Measurements from ENCODE around the gene TYW1. TPM values are rescaled to one million over a fixed set of nuclear protein-coding genes. Genes with fewer than 3 reads are reported as not detected.
"Not testable (repeated sequence)": the region's sequence is repeated elsewhere in the genome, so short reads cannot be mapped to it uniquely, and the experiment has no call there.

TYW1 gene
- polyA plus RNA-seq, 3 donors, result 23.5 to 25.0 (median 24.7) TPM

DNA sequence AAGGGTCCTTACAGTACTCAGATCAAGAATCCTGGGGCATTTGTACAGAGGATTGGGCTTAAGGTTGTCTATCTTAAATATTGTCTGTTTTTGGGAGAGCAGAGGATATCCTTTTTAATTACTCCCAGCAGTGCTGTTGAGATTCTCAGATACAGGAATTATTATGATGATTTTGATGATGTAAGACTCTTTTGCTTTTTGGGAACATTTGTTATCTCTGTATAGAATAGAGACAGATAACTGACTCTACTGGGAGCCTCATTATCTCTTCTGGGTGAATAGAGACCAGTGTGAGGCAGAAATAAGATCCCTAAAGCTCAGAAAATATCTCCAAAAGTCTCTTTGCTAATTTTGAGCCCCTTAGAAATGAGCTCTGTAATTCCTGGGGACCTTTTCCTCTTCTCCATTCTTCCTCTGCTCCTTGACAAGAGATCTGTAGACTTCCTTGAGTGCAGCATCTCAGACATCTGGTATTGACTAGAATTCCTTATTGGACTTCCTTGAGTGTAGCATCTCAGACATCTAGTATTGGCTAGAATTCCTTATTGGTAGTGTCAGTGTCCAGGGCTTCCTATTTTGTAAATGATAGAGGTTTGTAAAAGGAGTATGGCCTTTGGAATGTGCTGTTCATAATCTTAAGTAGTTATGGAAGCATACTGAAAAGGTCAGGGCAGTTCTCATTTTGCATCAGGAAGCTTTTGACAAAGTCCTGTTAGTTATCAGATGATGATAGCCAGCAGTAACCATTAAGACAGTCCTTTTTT lies 118.0 kb downstream of the TYW1 start:
- DNase-seq (ENCODE audit: low read depth in 3 of 3, low spot score in 2 of 3), result not testable (repeated sequence)

DNA sequence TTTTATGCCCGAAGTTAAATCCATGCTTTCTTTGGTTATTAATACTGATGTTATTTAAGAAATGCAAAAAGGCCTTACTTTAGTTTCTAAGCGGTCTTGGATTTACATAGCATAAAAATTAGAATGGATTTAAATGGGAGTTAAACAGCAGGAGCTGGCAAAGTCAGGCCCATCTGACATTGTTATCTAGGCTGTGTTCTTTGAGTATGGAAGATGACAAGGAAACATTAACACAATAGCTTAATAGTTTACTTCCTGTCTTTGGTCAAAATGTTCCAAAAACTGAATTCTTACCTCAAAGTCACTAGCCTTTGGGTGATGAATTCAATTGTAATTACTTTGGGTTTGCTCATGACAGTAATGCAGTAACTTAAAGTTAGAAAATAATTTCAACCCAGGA lies 123.9 kb downstream of the TYW1 start:
- not testable (repeated sequence) for DNase-seq (ENCODE audit: low read depth in 3 of 3, low spot score in 2 of 3)

DNA sequence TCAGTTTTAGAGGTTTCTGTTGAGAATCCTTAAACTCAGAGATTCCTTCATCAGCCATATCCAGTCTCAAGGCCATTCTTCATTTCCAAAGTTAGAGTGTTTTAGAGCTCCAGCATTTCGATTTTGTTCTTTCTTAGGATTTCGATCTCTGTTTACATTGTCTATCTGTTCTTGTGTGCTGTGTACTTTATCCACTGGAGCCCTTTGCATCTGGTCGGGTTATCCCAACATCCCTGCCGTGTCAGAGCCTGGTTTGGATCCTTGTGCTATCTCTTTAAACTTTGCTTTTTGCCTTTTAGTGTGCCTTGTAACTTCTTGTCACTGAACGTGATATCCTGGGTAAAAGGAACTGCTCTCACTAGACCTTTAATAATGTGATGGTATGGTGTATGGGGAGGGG lies 131.6 kb downstream of the TYW1 start:
- DNase-seq (ENCODE audit: low read depth in 3 of 3, low spot score in 2 of 3), result not testable (repeated sequence)

DNA sequence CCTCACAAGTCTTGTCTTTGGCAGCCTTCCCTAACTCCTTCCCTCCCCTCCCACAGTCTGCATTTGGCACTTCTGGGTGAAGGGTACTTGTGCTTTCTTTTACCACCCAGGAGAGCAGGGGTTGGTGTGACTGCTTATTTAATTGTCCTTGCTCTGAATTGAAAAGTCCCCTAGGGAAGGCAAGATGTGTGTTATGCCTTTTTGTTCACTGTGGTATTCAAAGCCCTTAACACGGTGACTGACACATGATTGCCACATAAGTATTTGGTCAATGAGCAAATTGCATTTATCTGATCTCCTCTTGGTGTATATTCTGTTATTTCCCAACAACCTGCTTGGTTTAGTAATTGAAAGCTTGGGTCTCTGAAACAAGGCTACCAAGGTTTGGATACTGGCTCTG lies 134.1 kb downstream of the TYW1 start:
- not testable (repeated sequence) for DNase-seq (ENCODE audit: low read depth in 3 of 3, low spot score in 2 of 3)

DNA sequence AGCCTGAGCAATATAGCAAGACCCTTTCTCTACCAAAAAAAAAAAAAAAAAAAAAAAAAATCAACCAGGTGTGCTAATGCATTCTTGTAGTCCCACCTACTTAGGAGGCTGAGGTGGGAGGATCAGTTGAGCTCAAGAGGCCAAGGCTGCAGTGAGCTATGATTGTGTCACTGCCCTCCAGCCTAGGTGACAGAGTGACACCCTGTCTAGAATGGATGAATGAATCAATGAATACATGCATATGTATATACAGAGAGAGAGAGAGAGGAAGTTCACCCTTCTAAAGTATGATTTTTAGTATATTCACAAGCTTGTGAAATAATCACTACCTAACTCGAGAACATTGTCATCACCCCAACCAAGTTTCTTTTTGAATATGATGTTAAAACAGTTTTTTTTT lies 138.3 kb downstream of the TYW1 start:
- not testable (repeated sequence) for DNase-seq (ENCODE audit: low read depth in 3 of 3, low spot score in 2 of 3)

DNA sequence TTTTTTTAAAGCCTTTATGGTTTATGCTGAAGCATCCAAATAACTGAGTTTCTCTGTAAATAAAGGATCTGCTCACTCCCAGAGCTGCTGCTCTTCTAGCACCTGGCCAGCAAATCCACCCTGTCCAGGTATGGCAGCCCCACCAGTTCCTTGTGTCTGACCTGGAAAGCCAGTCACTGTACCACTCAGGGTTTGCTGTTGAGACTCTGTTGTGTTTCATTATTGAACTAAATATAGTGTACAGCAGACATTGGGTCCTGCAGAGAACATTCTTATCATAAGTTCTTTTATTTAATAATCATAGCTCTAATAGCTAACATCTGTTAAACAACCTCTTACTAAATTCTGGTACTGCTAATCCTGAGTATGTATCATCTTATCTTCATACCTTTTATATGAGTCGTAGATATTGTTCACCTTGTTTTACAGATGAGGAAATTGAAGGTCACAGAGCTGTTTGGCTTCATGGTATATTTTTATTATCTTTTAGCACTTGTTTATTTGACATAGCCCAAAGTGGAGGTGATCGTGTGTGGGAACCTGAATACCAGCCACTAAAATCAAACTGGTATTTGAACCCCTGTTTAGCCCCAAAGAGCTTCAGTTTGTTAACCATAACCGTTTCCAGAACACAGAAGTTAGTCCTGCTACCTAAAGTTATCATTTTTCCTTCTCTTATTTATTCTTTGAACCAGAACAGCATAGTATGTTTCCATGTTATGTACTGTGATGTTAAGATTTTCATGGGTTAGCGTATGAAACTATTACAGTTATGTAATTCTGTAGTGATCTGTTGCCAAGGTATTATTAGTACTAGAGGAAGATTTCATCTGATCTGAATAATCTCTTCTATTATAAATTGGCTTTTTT lies 139.2 kb downstream of the TYW1 start:
- DNase-seq (ENCODE audit: low read depth in 3 of 3, low spot score in 2 of 3), result not testable (repeated sequence)

DNA sequence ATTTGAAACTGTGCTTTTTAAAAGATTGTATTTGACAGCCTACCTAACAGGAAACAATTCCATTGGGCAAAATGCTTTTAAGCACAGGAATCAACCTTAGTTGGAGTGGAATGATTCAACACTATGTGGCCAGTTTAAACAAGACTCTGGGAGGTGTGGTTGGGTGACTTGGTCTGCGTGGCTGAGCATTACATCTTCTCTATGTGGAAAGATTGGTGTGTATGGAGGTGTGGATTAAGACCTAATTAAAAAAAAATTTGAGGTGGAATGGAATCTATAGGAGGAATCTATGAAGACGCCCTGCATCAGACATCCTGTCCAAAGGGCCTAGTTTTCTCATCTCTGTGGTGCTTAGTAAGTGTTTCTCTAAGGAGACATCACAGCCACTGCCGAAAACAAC lies 140.9 kb downstream of the TYW1 start:
- not testable (repeated sequence) for DNase-seq (ENCODE audit: low read depth in 3 of 3, low spot score in 2 of 3)

DNA sequence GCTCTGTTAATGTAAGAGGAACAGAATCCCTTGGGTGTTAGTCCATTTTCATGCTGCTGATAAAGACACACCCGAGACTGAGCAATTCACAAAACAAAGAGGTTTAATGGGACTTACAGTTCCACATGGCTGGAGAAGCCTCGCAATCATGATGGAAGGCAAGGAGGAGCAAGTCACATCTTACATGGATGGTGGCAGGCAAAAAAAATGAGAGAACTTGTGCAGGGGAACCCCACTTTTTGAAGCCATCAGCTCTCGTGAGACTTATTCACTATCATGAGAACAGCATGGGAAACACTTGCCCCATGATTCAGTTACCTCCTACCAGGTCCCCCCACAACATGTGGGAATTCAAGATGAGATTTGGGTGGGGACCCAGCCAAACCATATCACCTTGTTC lies 143.2 kb downstream of the TYW1 start:
- DNase-seq (ENCODE audit: low read depth in 3 of 3, low spot score in 2 of 3), result not testable (repeated sequence)

DNA sequence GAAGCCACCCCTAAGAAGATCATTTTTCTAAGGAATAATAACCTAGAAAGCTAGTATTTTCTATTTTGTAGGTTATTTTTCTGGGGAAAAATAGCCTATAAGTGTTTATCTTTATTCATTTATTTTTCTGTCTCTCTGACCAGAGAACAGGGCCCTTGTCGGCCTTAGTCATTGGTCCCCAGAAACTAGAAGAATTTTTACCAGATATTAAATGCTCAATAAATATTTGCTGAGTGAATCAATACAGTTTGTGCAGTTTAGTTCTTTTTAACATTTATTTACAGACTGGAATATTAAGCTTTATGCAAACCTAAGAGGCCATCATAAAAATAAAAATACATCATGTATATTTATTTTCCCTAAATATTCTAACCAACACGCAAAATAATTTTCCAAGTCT lies 144.4 kb downstream of the TYW1 start:
- not testable (repeated sequence) for DNase-seq (ENCODE audit: low read depth in 3 of 3, low spot score in 2 of 3)

DNA sequence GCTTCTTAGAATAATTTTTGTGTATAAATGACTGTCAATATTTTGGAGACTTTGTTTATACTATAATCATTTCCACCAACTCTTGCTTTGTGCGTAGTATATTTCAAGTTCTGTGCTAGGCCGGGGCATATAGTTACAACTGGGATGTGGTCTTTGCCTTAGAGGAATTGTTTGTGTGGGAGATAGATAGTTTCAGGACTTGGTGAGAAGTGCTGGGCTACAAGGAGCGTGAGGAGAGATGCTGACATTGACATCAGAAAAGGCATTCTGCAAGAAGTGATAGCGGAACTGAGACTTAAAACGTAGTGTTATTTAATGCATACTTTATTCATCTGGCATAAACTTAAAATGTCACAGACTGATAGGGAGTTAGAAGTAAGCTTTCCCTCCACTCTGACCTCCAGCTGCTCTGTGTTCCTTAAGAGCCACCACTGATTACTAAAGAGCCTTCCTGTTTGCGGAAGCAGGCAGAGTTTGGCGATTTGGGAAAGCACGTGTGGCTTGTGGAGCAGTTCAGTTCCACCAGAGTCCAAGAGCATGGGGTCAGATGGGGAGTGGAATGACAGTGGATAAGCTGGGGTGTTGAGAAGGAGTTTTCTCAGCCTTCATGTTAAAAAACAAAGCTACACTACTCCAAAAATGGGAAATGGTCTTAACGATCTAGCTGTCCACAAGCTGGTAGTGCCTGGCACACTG lies 146.6 kb downstream of the TYW1 start:
- not testable (repeated sequence) for DNase-seq (ENCODE audit: low read depth in 3 of 3, low spot score in 2 of 3)

DNA sequence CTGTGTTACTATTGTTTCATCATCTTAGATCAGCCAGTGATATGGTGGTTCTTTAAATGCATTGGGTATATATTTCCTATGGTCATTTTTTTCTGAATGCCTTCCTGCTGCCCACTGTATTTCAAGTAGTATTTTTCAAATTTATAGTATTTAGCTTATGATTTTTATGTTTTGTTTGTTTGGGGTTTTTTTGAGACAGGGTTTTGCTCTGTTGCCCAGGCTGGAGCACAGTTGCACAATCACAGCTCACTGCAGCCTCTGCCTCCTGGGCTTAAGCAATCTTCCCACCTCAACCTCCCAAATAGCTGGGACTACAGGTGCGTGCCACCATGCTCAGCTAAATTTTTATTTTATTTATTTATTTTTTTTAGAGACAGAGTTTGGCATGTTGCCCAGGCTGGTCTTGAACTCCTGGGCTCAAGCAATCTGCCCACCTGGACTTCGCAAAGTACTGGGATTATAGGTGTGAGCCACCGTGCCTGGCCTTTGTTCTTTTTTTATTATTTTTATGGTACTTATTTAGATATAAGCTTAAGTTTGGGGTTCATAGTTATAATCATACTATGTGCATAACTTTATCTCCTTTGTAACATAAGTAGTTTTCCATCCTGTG lies 149.1 kb downstream of the TYW1 start:
- not testable (repeated sequence) for DNase-seq (ENCODE audit: low read depth in 3 of 3, low spot score in 2 of 3)

DNA sequence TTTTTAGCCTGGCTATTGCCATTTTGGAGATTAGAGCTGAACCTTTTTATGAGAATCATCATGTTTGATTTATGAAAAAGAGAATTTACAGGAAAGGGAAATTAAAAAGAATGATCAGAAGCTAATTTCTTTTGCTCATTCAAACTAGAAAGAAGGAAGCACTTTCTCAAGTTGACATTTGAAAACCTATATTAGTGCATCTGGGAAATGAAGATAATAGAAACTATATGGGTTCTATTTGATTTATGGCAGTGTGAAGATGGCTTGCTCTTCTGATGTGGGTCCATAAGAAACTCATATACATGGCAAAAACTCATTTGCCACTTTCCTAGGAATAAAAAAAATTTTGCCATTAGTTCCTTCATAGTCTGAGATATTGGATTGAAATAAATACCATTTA lies 152.5 kb downstream of the TYW1 start:
- not testable (repeated sequence) for DNase-seq (ENCODE audit: low read depth in 3 of 3, low spot score in 2 of 3)

DNA sequence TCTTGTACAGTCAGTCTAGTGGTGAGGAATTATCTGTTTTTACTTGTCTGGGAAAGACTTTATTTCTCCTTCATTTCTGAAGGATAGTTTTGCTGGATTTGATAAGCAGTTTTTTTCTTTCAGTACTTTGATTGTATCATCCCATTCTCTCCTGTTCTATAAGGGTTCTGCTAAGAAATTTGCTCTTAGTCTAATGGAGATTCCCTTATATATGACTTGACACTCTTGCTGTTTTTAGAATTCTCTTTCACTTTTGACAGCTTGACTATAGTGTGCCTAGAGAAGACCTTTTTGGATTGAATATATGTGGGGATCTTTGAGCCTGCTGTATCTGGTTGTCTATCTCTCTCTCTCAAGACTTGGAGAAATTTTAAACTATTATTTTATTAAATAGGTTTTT lies 157.7 kb downstream of the TYW1 start:
- not testable (repeated sequence) for DNase-seq (ENCODE audit: low read depth in 3 of 3, low spot score in 2 of 3)

DNA sequence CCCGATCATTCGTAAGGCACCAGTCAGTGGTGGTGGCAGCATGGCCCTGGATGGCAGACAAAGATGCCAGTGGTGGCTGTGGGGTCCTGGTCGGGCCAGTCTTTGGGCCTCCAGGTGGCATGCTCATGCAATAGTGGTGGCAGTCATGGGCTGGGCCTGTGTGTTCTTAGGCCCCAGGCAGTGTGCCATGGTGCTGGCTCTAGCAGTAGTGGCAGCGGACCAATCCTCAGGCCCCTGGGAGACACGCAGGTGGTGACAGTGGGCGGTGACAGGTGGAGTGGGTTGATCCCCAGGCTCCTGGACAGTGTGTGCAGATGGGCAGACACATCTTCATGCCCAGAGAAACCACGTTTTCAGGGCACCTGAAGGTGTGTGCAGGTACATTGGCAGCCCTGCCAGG lies 159.4 kb downstream of the TYW1 start:
- not testable (repeated sequence) for DNase-seq (ENCODE audit: low read depth in 3 of 3, low spot score in 2 of 3)

DNA sequence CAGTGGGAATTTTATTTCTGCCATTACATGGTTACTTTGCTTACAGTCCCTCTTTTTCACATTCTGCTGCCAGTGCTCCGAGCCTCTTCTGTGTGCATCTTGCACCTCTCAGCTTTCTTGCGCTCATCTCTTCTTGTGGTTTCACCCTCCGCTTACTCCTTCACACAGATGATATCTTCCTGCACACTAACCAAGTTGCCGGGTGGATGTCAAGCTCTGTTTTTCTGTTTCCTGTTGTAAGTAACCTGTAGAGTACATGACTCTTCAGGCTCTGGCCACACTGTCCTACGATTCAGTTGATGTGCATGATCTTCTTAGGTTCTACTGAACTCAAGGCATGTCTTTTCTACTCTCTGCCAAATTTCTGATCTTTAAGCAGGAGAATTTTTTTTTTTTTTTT lies 166.7 kb downstream of the TYW1 start:
- DNase-seq (ENCODE audit: low read depth in 3 of 3, low spot score in 2 of 3), result not testable (repeated sequence)

DNA sequence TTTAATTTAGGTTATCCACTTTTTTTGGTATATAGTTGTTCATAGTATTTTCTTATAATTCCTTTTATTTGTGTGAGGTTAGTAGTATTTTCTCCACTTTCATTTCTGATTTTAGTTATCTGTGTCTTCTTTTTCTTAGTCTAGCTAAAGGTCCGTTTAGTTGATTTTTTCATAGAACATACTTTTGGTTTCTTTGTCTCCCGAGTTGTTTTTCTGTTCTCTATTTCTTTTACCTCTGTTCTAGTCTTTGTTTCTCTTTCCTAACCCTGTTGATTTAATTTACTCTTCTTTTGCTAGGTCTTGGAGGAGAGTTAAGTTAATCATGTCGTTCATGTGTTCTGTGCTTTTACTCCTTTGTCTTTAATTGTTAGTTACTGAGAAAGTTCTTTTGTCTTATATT lies 174.5 kb downstream of the TYW1 start:
- not testable (repeated sequence) for DNase-seq (ENCODE audit: low read depth in 3 of 3, low spot score in 2 of 3)

DNA sequence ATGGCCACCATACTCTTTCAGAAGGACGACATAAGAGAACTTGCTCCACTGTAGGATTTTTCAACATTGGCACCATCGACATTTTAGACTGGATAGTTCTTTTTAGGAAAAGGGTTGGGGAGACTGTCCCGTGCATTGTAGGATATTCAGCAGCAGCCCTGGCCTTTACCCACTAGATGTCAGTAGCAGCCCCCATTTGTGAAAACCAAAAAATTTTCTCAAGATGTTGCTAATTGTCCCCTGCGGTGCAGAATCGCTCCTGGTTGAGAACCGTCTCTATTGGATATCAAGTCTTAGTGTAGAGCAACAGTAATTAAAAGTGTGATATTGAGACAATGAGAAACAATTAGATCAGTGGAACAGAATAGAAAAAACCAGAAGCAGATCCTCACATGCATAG lies 180.1 kb downstream of the TYW1 start:
- not testable (repeated sequence) for DNase-seq (ENCODE audit: low read depth in 3 of 3, low spot score in 2 of 3)

DNA sequence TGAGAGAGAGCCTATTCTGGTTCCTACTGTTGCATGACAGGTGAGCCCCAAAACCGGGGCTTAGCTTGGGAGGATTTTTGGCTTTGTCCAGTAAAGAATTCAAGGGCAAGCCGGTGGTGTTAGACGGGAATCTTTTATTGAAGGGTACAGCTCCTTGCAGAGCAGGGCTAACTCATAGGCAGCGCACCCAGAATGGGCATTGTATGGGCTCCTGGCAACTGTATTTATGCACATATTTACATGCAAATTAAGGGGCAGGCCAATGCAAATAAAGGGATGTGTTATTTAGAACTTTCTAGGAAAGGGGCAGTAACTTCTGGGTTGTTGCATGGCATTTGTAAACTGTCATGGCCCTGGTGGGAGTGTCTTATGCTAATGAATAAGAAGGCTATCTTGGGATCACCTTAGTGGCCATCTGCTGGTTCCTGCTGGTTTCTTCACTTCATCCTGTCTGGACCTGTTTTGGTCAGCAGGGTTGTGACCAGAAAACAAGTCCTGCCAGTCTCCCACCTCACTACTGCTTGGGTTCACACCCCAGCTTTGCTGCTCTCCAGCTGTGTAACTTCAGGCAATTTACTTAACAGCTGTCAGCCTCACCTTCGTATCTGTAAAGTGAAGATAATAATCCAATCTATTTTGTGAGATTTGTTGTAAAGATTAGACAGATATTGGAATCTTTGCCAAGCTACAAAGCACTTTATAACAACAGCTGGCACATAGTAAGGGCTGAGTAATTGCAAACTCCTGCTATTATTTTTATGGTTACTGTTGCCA lies 182.5 kb downstream of the TYW1 start:
- DNase-seq (ENCODE audit: low read depth in 3 of 3, low spot score in 2 of 3), result not testable (repeated sequence)

DNA sequence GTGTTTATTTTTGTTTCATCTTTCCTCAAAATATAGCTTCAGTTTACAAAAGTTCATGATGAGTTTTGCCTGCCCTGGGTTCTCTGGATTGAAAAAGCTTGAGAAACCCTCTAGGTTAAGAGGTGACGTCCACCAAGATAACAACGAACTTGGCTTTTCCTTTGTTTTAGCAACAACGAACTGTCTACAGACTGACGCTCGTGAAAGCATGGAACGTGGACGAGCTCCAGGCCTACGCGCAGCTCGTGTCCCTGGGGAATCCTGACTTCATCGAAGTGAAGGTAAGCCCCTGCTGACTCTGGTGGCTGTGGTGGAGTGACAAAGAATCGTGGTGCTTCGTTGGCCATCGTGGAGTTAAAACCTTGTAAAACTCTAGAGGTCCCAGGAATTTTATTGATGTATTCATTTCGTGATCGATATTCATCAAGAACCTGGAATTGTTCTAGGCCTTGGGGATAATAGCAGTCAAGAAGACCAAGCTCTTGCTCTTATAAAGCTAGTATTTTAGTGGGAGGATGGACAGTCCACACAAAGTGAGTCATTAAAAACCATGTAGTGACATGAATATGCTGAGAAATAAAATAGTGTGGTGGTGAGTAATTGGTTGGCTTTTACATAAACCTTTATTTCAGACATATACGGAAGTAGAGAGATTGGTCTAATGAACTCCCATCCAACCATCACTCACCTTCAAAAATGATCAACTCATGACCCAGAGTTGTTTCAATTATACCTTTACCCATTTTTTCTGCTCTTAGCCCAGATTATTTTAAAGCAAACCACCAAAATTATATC lies 186.5 kb downstream of the TYW1 start:
- not testable (repeated sequence) for DNase-seq (ENCODE audit: low read depth in 3 of 3, low spot score in 2 of 3)
